Loucy (cell line): ENCODE measurements around the gene PHF20.
"Not testable (repeated sequence)": the region's sequence is repeated elsewhere in the genome, so short reads cannot be mapped to it uniquely, and the experiment has no call there.

Experiments
- H2AFZ ChIP-seq: fragments of 200-600 bp; sonication (generic); 2 replicates; pipeline ENCODE4 v1.6.0; 2016; ENCODE audit warnings: antibody characterized with exemption, mild to moderate bottlenecking, low read length, moderate library complexity
- H3F3A ChIP-seq: fragments of 200-600 bp; 2 replicates; pipeline ENCODE4 v1.6.0; 2016; ENCODE audit warnings: antibody characterized with exemption, low read depth, mild to moderate bottlenecking
- H3K27me3 ChIP-seq: fragments of 200-600 bp; sonication (generic); 2 replicates; pipeline ENCODE4 v1.6.1; 2014; ENCODE audit warnings: low read length, mild to moderate bottlenecking; ENCODE audit not compliant: insufficient read depth, poor library complexity, severe bottlenecking
- H3K36me3 ChIP-seq: fragments of 200-600 bp; sonication (generic); 2 replicates; pipeline ENCODE4 v1.6.1; 2016; ENCODE audit warnings: low read length; ENCODE audit not compliant: insufficient read depth
- H3K4me1 ChIP-seq: fragments of 200-600 bp; sonication (generic); 2 replicates; pipeline ENCODE4 v1.5.1; 2014; ENCODE audit warnings: low read length, mild to moderate bottlenecking; ENCODE audit not compliant: insufficient read depth, poor library complexity, severe bottlenecking
- H3K4me2 ChIP-seq: fragments of 200-600 bp; sonication (generic); 2 replicates; pipeline ENCODE4 v1.6.0; 2014; ENCODE audit warnings: antibody characterized with exemption, low read length, low read depth, mild to moderate bottlenecking; ENCODE audit not compliant: poor library complexity, severe bottlenecking
- H3K4me3 ChIP-seq: fragments of 200-600 bp; sonication (generic); 2 replicates; pipeline ENCODE4 v1.5.1; 2014; ENCODE audit warnings: low read length, mild to moderate bottlenecking, mixed read lengths; ENCODE audit not compliant: poor library complexity, severe bottlenecking
- H3K79me2 ChIP-seq: fragments of 200-600 bp; sonication (generic); 2 replicates; pipeline ENCODE4 v1.6.1; 2014; ENCODE audit warnings: low read length; ENCODE audit not compliant: insufficient read depth
- H3K9ac ChIP-seq: fragments of 200-600 bp; sonication (generic); 2 replicates; pipeline ENCODE4 v1.6.0; 2014; ENCODE audit warnings: mild to moderate bottlenecking, low read depth, low read length, moderate library complexity; ENCODE audit not compliant: poor library complexity, severe bottlenecking
- H3K9me2 ChIP-seq: fragments of 200-600 bp; sonication (generic); replicated peaks from 2 replicates; pipeline ENCODE4 v1.6.1; 2016; ENCODE audit warnings: low read depth, low read length, mixed read lengths
- H3K9me3 ChIP-seq: fragments of 200-600 bp; sonication (generic); 2 replicates; pipeline ENCODE4 v1.6.1; 2014; ENCODE audit warnings: mild to moderate bottlenecking, antibody characterized with exemption, low read length, low read depth; ENCODE audit not compliant: insufficient read depth
- H4K20me1 ChIP-seq: fragments of 200-600 bp; sonication (generic); 2 replicates; pipeline ENCODE4 v1.6.0; 2014; ENCODE audit warnings: antibody characterized with exemption, low read length, mild to moderate bottlenecking; ENCODE audit not compliant: insufficient read depth, poor library complexity, severe bottlenecking
- CTCF ChIP-seq: fragments of 200-600 bp; sonication (generic); conservative IDR thresholded peaks from 2 replicates; pipeline ENCODE4 v1.5.1; 2014; ENCODE audit warnings: mild to moderate bottlenecking, antibody characterized with exemption, low read length
- EZH2phosphoT487 ChIP-seq: fragments of 200-600 bp; IDR thresholded peaks from 2 replicates; pipeline ENCODE4 v1.6.1; 2018; ENCODE audit warnings: antibody characterized with exemption, mild to moderate bottlenecking, moderate library complexity, borderline replicate concordance

Gene PHF20

GRCh38 chr20:35956616-35957015 is 184.8 kb downstream of the PHF20 start:
- H4K20me1 ChIP-seq = peaks cover 18% of the 10 kb centered on the region
- TF ChIP-seq EZH2phosphoT487 (no peak), CTCF (no peak)
- no peaks in the 10 kb centered on the region for H3K27me3 ChIP-seq
- H3K36me3 ChIP-seq = no peaks in the 10 kb centered on the region
- peaks cover 6% of the 10 kb centered on the region for H3F3A ChIP-seq
- H3K4me1 ChIP-seq = peaks cover 22% of the 10 kb centered on the region
- no peak overlapping the region for H3K4me2 ChIP-seq
- H3K4me3 ChIP-seq = no peak overlapping the region
- no peaks in the 10 kb centered on the region for H3K9me2 ChIP-seq
- no peak overlapping the region for H2AFZ ChIP-seq
- H3K9me3 ChIP-seq = no peaks in the 10 kb centered on the region
- H3K9ac ChIP-seq = no peak overlapping the region
- H3K79me2 ChIP-seq = peaks cover 34% of the 10 kb centered on the region

GRCh38 chr20:35959291-35959690 is 187.5 kb downstream of the PHF20 start:
- H3K27me3 ChIP-seq, H4K20me1 ChIP-seq, H3K4me2 ChIP-seq, H2AFZ ChIP-seq, H3K9me3 ChIP-seq, H3K4me1 ChIP-seq, H3K9me2 ChIP-seq, H3F3A ChIP-seq, H3K4me3 ChIP-seq, H3K9ac ChIP-seq, H3K36me3 ChIP-seq: not testable (repeated sequence)
- H3K79me2 ChIP-seq = peaks cover 10% of the 10 kb centered on the region; the same call in 1 of the 2 replicates

- no peaks in the 10 kb centered on the region for H3K9me3 ChIP-seq
- H2AFZ ChIP-seq = no peak overlapping the region
- H3K79me2 ChIP-seq = no peaks in the 10 kb centered on the region
- H3K4me3 ChIP-seq = no peak overlapping the region
- no peak overlapping the region for H3K9ac ChIP-seq
- no peaks in the 10 kb centered on the region for H3K36me3 ChIP-seq
- no peaks in the 10 kb centered on the region for H3K27me3 ChIP-seq
- no peaks in the 10 kb centered on the region for H3K4me1 ChIP-seq
- TF ChIP-seq EZH2phosphoT487 (no peak), CTCF (no peak)
- no peak overlapping the region for H3K4me2 ChIP-seq
- no peaks in the 10 kb centered on the region for H4K20me1 ChIP-seq
- H3K9me2 ChIP-seq = no peaks in the 10 kb centered on the region
- H3F3A ChIP-seq = no peaks in the 10 kb centered on the region
Observed at GRCh38 chr20:35963878-35964277, 192.1 kb downstream of the PHF20 start.

- no peak for TF ChIP-seq CTCF
- TF ChIP-seq EZH2phosphoT487 = no peak
Observed at GRCh38 chr20:35967979-35968640, 196.3 kb downstream of the PHF20 start, which contains the start of gene CNBD2. Gene CNBD2 (plus strand): TSS chr20:35968590. CDS start chr20:35968763, 173 bp downstream.

More at GRCh38 chr20:35967979-35968640, 196.3 kb downstream of the PHF20 start, which contains the start of gene CNBD2:
- Histone ChIP-seq H3F3A (no peaks in the 10 kb centered on the region), H3K4me2 (no peak within 1 kb of the TSS), H3K4me3 (no peak within 1 kb of the TSS), H3K9me2 (no peaks in the 10 kb centered on the region), H3K79me2 (no peaks in the 10 kb centered on the region), H4K20me1 (no peaks in the 10 kb centered on the region), H3K4me1 (no peaks in the 10 kb centered on the region), H2AFZ (no peak within 1 kb of the TSS), H3K36me3 (no peaks in the 10 kb centered on the region), H3K9me3 (no peaks in the 10 kb centered on the region), H3K9ac (no peak within 1 kb of the TSS), H3K27me3 (no peaks in the 10 kb centered on the region)
